Thyroid gland (tissue), 4 donors: Measurements from ENCODE around the gene ISLR2.

ENCODE experiments used
- CTCF ChIP-seq, 6 experiments: fragments of 200-600 bp in 3 of 6; fragments of 450-650 bp in 3 of 6; sonication (generic) in 3 of 6; IDR thresholded peaks; one replicate each; pipeline ENCODE4 v1.5.1; 2016 to 2019; ENCODE audit warnings: antibody characterized with exemption in 6 of 6, mild to moderate bottlenecking in 2 of 6, inconsistent platforms in 1 of 6, moderate library complexity in 1 of 6
- POLR2A ChIP-seq, 2 donors: fragments of 450-650 bp; IDR thresholded peaks; one replicate each; pipeline ENCODE4 v1.6.1; 2017; ENCODE audit warnings: antibody characterized with exemption in 2 of 2, mild to moderate bottlenecking in 2 of 2, moderate library complexity in 1 of 2

DNA sequence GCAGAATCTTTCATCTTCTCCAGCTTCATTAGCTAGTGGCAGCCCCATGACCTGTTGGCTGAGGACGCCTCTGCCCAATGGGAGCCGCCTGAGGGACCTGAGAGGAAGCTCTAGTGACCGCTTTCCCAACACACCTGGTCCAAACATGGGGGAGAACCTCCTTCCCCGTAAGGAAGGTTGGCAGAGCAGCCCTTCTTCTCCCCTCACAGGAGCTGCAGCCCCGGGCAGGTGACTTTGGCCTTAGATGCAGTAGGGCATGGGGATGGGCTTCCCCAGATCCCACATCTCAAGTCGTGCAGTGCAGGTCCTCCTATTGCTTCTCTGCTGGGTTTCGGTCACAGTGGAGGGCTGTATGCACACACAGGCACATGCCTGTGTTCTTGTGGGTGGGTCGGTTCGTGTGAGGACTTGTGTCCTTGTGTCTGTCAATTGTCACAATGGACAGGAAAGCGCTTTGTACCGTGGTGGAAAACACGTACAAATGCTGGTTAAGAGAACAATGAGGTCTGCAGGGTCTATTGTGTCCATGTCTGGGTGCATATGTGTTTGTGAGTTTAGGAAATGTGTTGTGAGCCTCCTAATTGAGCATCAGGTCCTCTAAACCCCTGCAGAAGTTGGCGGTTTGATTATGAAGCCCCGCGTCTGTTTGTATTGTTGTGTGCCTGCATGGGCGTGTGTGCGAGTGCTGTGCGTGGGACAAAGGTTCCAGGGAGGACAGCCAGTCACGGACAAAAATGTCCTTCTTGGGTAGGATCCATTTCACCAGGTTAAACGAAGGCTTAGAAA is 1.4 kb downstream of the ISLR2 start:
- no peak for TF ChIP-seq CTCF (IDR thresholded peaks at IDR 0.05)
- no peak for TF ChIP-seq POLR2A (IDR thresholded peaks at IDR 0.05)
